Transverse colon (tissue), 4 donors: ENCODE data around the gene HDHD2. TPM values are rescaled to one million over a fixed set of nuclear protein-coding genes. Genes with fewer than 3 reads are reported as not detected.

Source experiments
- DNase-seq: peaks from one replicate; pipeline ENCODE4 v3.0.0-alpha.2; 2019
- H3K27ac ChIP-seq, 4 donors: fragments of 200-600 bp; sonication (generic); 2 replicates each; pipeline ENCODE4 v1.5.1; 2016 to 2018; ENCODE audit warnings: inconsistent platforms in 4 of 4
- H3K27me3 ChIP-seq: fragments of 200-600 bp; sonication (generic); 2 replicates; pipeline ENCODE4 v1.5.1; 2017; ENCODE audit warnings: inconsistent platforms
- H3K36me3 ChIP-seq, 4 donors: fragments of 200-600 bp; sonication (generic); 2 replicates each; pipeline ENCODE4 v1.5.1; 2017 to 2019; ENCODE audit warnings: inconsistent platforms in 4 of 4
- H3K4me1 ChIP-seq, 4 donors: fragments of 200-600 bp; sonication (generic); 2 replicates each; pipeline ENCODE4 v1.5.1; 2017 to 2020; ENCODE audit warnings: inconsistent platforms in 4 of 4
- H3K4me3 ChIP-seq, 4 donors: fragments of 200-600 bp; sonication (generic); 1 replicate in 1 of 4; 2 replicates in 3 of 4; pipeline versions ENCODE4 v1.5.1 to v1.6.1; 2017 to 2019; ENCODE audit warnings: inconsistent platforms in 4 of 4
- H3K9me3 ChIP-seq, 2 donors: fragments of 200-600 bp; sonication (generic); 2 replicates each; pipeline ENCODE4 v1.5.1; 2017 to 2019; ENCODE audit warnings: inconsistent platforms in 2 of 2
- EP300 ChIP-seq: sonication (generic); formaldehyde crosslinking; IDR thresholded peaks from one replicate; pipeline ENCODE4 v1.6.1; 2017; ENCODE audit warnings: antibody characterized with exemption, low read depth
- POLR2A ChIP-seq: fragments of 450-650 bp; IDR thresholded peaks from one replicate; pipeline ENCODE4 v1.6.1; 2016; ENCODE audit warnings: antibody characterized with exemption, mild to moderate bottlenecking, moderate library complexity
- POLR2AphosphoS5 ChIP-seq, 3 donors: sonication (generic); formaldehyde crosslinking; IDR thresholded peaks; one replicate each; pipeline ENCODE4 v1.6.1; 2016; ENCODE audit warnings: antibody characterized with exemption in 3 of 3
- WGBS, 2 donors: methylation state at CpG; one replicate each; pipeline ENCODE4 v1.1.5; 2018; ENCODE audit warnings: low coverage in 1 of 2; 5-methylcytosine and 5-hydroxymethylcytosine counted together
- in situ Hi-C, 4 donors: fragments of 200-750 bp; cut with MboI; loops; one replicate each; pipeline versions ENCODE4 v1.15.0 to v1.15.1; 2017; ENCODE audit warnings: low sequenced_read_pairs in 3 of 4, low pct_ligation_motif_present in 1 of 4, low pct_unique_long_range_greater_than_20kb in 1 of 4
- intact Hi-C: fragments of 100-400 bp; cut with DNase I; formaldehyde crosslinking; loops from one replicate; pipeline ENCODE4 v1.15.1; 2023; ENCODE audit warnings: low total_unique reads
- total RNA-seq, 4 donors: library from RNA; depleted of rRNA; stranded (reverse); fragments of >200 nt; gene quantifications; one replicate each; pipeline ENCODE4 v1.1.0, GENCODE V29; 2016
- TF ChIP-seq, protein P1 (sequence below), 5 experiments: fragments of 200-600 bp in 3 of 5; fragments of 450-650 bp in 2 of 5; sonication (generic) in 3 of 5; IDR thresholded peaks; 1 replicate in 2 of 5; 2 replicates in 3 of 5; pipeline ENCODE4 v1.5.1; 2016 to 2017; ENCODE audit warnings: antibody characterized with exemption in 5 of 5, inconsistent platforms in 3 of 5, mild to moderate bottlenecking in 2 of 5, moderate library complexity in 1 of 5

The HDHD2 gene
- total RNA-seq, 4 donors from 2014 or later, result 14.2 to 63.3 (median 30.3) TPM

DNA sequence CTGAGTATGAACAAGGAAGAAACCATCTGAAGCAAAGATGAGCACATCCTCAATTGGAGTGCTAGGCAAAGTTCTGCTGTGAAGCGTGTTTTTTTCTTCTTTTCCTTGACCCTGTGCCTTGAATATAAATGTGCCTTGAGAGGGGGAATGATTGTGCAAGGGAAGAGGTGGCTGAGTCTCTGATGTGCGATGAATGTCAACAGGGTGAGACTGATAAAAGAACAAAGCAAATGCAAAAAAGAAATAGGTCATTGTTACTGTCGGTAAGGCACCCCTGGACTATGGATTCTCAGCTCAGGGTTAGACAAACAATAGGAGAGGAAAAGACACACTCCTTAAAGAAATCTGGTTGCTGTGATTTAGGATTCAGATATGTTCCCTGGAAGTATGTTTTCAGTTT, 54.5 kb downstream of the HDHD2 start:
- H3K4me1 ChIP-seq, result no peaks in the 10 kb centered on the region

DNA sequence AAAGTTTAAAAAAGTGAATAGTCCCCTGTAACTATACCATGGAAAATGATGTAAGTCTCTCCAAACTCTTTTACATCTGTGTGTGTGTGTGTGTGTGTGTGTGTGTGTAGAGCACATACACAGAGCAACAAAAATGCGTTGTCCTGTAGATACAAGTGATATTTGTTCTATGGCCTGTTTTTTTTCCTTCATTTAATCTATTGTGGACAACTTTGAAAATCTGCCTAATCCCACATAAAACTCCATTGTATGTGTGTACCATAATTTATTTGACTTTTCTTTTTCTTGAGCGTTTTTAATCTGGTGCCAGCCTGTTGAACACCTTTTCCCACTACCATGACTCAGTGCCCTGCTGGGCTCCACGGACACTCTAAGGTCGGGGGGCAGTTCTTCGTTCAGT, 62.6 kb downstream of the HDHD2 start:
- WGBS, 2 donors, result 88 to 91% methylated on average over 5 of the region's 5 CpGs
- H3K4me1 ChIP-seq, result no peaks in the 10 kb centered on the region
- no peak overlapping the region for H3K27ac ChIP-seq
- TF ChIP-seq EP300 (no peak), POLR2A (no peak), POLR2AphosphoS5 (IDR thresholded peaks at IDR 0.05) (no peak)
- TF ChIP-seq, protein P1, sequence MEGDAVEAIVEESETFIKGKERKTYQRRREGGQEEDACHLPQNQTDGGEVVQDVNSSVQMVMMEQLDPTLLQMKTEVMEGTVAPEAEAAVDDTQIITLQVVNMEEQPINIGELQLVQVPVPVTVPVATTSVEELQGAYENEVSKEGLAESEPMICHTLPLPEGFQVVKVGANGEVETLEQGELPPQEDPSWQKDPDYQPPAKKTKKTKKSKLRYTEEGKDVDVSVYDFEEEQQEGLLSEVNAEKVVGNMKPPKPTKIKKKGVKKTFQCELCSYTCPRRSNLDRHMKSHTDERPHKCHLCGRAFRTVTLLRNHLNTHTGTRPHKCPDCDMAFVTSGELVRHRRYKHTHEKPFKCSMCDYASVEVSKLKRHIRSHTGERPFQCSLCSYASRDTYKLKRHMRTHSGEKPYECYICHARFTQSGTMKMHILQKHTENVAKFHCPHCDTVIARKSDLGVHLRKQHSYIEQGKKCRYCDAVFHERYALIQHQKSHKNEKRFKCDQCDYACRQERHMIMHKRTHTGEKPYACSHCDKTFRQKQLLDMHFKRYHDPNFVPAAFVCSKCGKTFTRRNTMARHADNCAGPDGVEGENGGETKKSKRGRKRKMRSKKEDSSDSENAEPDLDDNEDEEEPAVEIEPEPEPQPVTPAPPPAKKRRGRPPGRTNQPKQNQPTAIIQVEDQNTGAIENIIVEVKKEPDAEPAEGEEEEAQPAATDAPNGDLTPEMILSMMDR (IDR thresholded peaks at IDR 0.05), result no peak
- H3K36me3 ChIP-seq, result no peaks in the 10 kb centered on the region
- no peaks in the 10 kb centered on the region for H3K9me3 ChIP-seq
- intact Hi-C loops (no loop called here), in situ Hi-C loops (no loop called here)
- no peak overlapping the region for H3K4me3 ChIP-seq
- no peak for DNase-seq
- H3K27me3 ChIP-seq, result no peaks in the 10 kb centered on the region

More for the DNA sequence above, 54.5 kb downstream of the HDHD2 start:
- H3K27me3 ChIP-seq, result no peaks in the 10 kb centered on the region
- WGBS, 2 donors, result 52 to 55% methylated on average over 2 to 3 of the region's 3 CpGs
- no peak for TF ChIP-seq EP300
- TF ChIP-seq POLR2AphosphoS5 (IDR thresholded peaks at IDR 0.05), result no peak
- TF ChIP-seq, protein P1 (IDR thresholded peaks at IDR 0.05), result no peak
- no peak for TF ChIP-seq POLR2A
- no peaks in the 10 kb centered on the region for H3K36me3 ChIP-seq
- no peak overlapping the region for H3K27ac ChIP-seq
- in situ Hi-C loops (loop anchor here in 3 of 4 donors (5.0 to 10.0 kb wide), 2 partner anchors 109 to 111 kb away; no protein-coding TSS in a partner anchor), intact Hi-C loops (no loop called here)
- DNase-seq, result no peak
- no peak overlapping the region for H3K4me3 ChIP-seq
- no peaks in the 10 kb centered on the region for H3K9me3 ChIP-seq

GRCh38 chr18:47081578-47081977, 68.7 kb downstream of the HDHD2 start:
- Histone ChIP-seq H3K4me3 (no peak overlapping the region), H3K4me1 (no peaks in the 10 kb centered on the region), H3K27ac (no peak overlapping the region), H3K9me3 (no peaks in the 10 kb centered on the region), H3K27me3 (no peaks in the 10 kb centered on the region), H3K36me3 (no peaks in the 10 kb centered on the region)
- intact Hi-C loops, result no loop called here
- WGBS, 2 donors, result 83 to 93% methylated on average over 2 of the region's 2 CpGs
- TF ChIP-seq EP300 (no peak), POLR2AphosphoS5 (IDR thresholded peaks at IDR 0.05) (no peak), POLR2A (no peak)
- TF ChIP-seq, protein P1 (IDR thresholded peaks at IDR 0.05), result no peak
- DNase-seq, result no peak
- in situ Hi-C loops, result no loop called here

DNA sequence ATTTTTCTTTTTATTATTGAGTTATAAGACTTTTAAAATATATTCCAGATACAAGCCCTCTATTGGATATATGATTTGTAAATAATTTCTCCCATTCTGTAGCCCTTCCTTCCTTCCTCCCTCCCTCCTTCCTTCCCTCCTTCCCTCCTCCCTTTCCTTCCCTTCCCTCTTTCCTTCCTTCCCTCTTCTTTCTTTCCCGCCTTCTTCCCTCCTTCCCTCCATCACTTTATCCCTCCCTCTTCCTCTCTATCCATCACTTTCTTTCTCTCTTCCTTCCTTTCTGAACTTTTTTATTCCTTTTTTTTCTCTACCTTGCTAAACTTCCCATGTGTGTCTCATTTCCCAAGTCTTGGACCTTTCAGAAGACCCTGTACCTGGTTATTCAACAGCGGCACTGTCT, 69.4 kb downstream of the HDHD2 start:
- Histone ChIP-seq H3K4me3 (no peak overlapping the region), H3K27ac (no peak overlapping the region), H3K27me3 (no peaks in the 10 kb centered on the region), H3K9me3 (no peaks in the 10 kb centered on the region), H3K36me3 (no peaks in the 10 kb centered on the region), H3K4me1 (no peaks in the 10 kb centered on the region)
- in situ Hi-C loops, result no loop called here
- DNase-seq, result no peak
- TF ChIP-seq EP300, result no peak
- TF ChIP-seq, protein P1 (IDR thresholded peaks at IDR 0.05), result no peak
- no peak for TF ChIP-seq POLR2AphosphoS5 (IDR thresholded peaks at IDR 0.05)
- no peak for TF ChIP-seq POLR2A
- intact Hi-C loops, result no loop called here
- 91 to 93% methylated on average over 2 of the region's 2 CpGs for WGBS, 2 donors
